SU-DHL-6 (cell line): ENCODE data around the gene KLF13.

Experiments used
- H2AFZ ChIP-seq: fragments of 200-600 bp; sonication (generic); 2 replicates; pipeline ENCODE4 v1.6.1; 2014; ENCODE audit warnings: low read depth, mild to moderate bottlenecking, moderate library complexity, mixed read lengths, antibody characterized with exemption, low read length; ENCODE audit not compliant: severe bottlenecking
- H3F3A ChIP-seq: fragments of 200-600 bp; shearing (Covaris generic); 2 replicates; pipeline ENCODE4 v1.6.0; 2016; ENCODE audit warnings: antibody characterized with exemption, mild to moderate bottlenecking; ENCODE audit not compliant: insufficient read depth
- H3K27ac ChIP-seq: fragments of 200-600 bp; sonication (generic); 2 replicates; pipeline ENCODE4 v1.5.1; 2016; ENCODE audit warnings: low read depth, mild to moderate bottlenecking, low read length, moderate library complexity, mixed read lengths
- H3K27me3 ChIP-seq: fragments of 200-600 bp; sonication (generic), shearing (Covaris generic); 2 replicates; pipeline ENCODE4 v1.6.0; 2014; ENCODE audit warnings: mild to moderate bottlenecking, low read length
- H3K36me3 ChIP-seq: fragments of 200-600 bp; sonication (generic); 2 replicates; pipeline ENCODE4 v1.6.1; 2014; ENCODE audit warnings: mild to moderate bottlenecking, low read length, mixed read lengths
- H3K4me2 ChIP-seq: fragments of 300-600, 200-600 bp; shearing (Covaris generic), sonication (generic); 2 replicates; pipeline ENCODE4 v1.6.0; 2014; ENCODE audit warnings: low read length, low read depth, mild to moderate bottlenecking; ENCODE audit not compliant: poor library complexity, severe bottlenecking
- H3K4me3 ChIP-seq: fragments of 200-600 bp; sonication (generic); 2 replicates; pipeline ENCODE4 v1.5.1; 2014; ENCODE audit warnings: antibody characterized with exemption, low read length, mild to moderate bottlenecking, mixed read lengths; ENCODE audit not compliant: insufficient read depth, poor library complexity, severe bottlenecking
- H3K79me2 ChIP-seq: fragments of 200-600 bp; sonication (generic); 2 replicates; pipeline ENCODE4 v1.6.1; 2014; ENCODE audit warnings: mild to moderate bottlenecking, low read length, moderate library complexity; ENCODE audit not compliant: insufficient read depth
- H3K9ac ChIP-seq: fragments of 200-600 bp; sonication (generic); 2 replicates; pipeline ENCODE4 v1.7.0; 2014; ENCODE audit warnings: mild to moderate bottlenecking, low read length
- H3K9me2 ChIP-seq: fragments of 200-600 bp; sonication (generic); replicated peaks from 2 replicates; pipeline ENCODE4 v1.6.1; 2014; ENCODE audit warnings: low read length; ENCODE audit not compliant: insufficient read depth
- H3K9me3 ChIP-seq: fragments of 200-600 bp; sonication (generic); 2 replicates; pipeline ENCODE4 v1.6.1; 2014; ENCODE audit warnings: low read length, mixed read lengths; ENCODE audit not compliant: insufficient read depth
- H4K20me1 ChIP-seq: fragments of 200-600 bp; sonication (generic); 2 replicates; pipeline ENCODE4 v1.6.1; 2014; ENCODE audit warnings: low read depth, mild to moderate bottlenecking, antibody characterized with exemption, low read length, moderate library complexity, mixed read lengths
- CTCF ChIP-seq: fragments of 200-600 bp; sonication (generic); IDR thresholded peaks from one replicate; pipeline ENCODE4 v1.5.1; 2017; ENCODE audit warnings: antibody characterized with exemption, mild to moderate bottlenecking, low read length, moderate library complexity; ENCODE audit not compliant: insufficient read depth, poor library complexity, severe bottlenecking
- EZH2phosphoT487 ChIP-seq: fragments of 200-600 bp; sonication (generic), shearing (Covaris generic); conservative IDR thresholded peaks from 2 replicates; pipeline ENCODE4 v1.6.1; 2018; ENCODE audit warnings: mild to moderate bottlenecking, antibody characterized with exemption, low read length, moderate library complexity, mixed read lengths

KLF13 gene

GRCh38 chr15:31309893-31310606 lies 16.6 kb upstream of the KLF13 start:
- H2AFZ ChIP-seq: no peak overlapping the region
- H3K27me3 ChIP-seq: no peaks in the 10 kb centered on the region
- no peak overlapping the region for H3K27ac ChIP-seq
- no peak overlapping the region for H3K4me2 ChIP-seq
- H4K20me1 ChIP-seq: no peaks in the 10 kb centered on the region
- TF ChIP-seq CTCF (no peak), EZH2phosphoT487 (no peak)
- H3K9ac ChIP-seq: no peak overlapping the region
- H3F3A ChIP-seq: no peaks in the 10 kb centered on the region
- H3K79me2 ChIP-seq: no peaks in the 10 kb centered on the region
- H3K4me3 ChIP-seq: no peak overlapping the region
- H3K9me2 ChIP-seq: no peaks in the 10 kb centered on the region
- no peaks in the 10 kb centered on the region for H3K36me3 ChIP-seq
- H3K9me3 ChIP-seq: no peaks in the 10 kb centered on the region

- no peaks in the 10 kb centered on the region for H3K79me2 ChIP-seq
- no peaks in the 10 kb centered on the region for H3F3A ChIP-seq
- H3K9me2 ChIP-seq: no peaks in the 10 kb centered on the region
- H3K4me3 ChIP-seq: no peak overlapping the region
- H3K27ac ChIP-seq: no peak overlapping the region
- H3K4me2 ChIP-seq: no peak overlapping the region
- H3K27me3 ChIP-seq: no peaks in the 10 kb centered on the region
- no peak overlapping the region for H3K9ac ChIP-seq
- H4K20me1 ChIP-seq: no peaks in the 10 kb centered on the region
- H3K9me3 ChIP-seq: no peaks in the 10 kb centered on the region
- TF ChIP-seq CTCF (no peak), EZH2phosphoT487 (no peak)
- no peak overlapping the region for H2AFZ ChIP-seq
- H3K36me3 ChIP-seq: no peaks in the 10 kb centered on the region
Measured at GRCh38 chr15:31311735-31312619, 14.7 kb upstream of the KLF13 start.

GRCh38 chr15:31313223-31313622 lies 13.4 kb upstream of the KLF13 start:
- Histone ChIP-seq H3K9me3 (no peaks in the 10 kb centered on the region), H4K20me1 (no peaks in the 10 kb centered on the region), H3K4me3 (no peak overlapping the region), H2AFZ (no peak overlapping the region), H3K9me2 (no peaks in the 10 kb centered on the region), H3K9ac (no peak overlapping the region), H3F3A (no peaks in the 10 kb centered on the region), H3K79me2 (no peaks in the 10 kb centered on the region), H3K36me3 (no peaks in the 10 kb centered on the region), H3K27ac (no peak overlapping the region), H3K27me3 (no peaks in the 10 kb centered on the region), H3K4me2 (no peak overlapping the region)
- TF ChIP-seq CTCF: no peak
- no peak for TF ChIP-seq EZH2phosphoT487
